Adrenal gland (tissue), 5 donors: Measurements from ENCODE around the gene CFC1.
"Not testable (repeated sequence)": the region's sequence is repeated elsewhere in the genome, so short reads cannot be mapped to it uniquely, and the experiment has no call there.

Source experiments
- POLR2A ChIP-seq, 2 donors: fragments of 450-650 bp; IDR thresholded peaks; one replicate each; pipeline ENCODE4 v1.6.1; 2017; ENCODE audit warnings: antibody characterized with exemption in 2 of 2, mild to moderate bottlenecking in 2 of 2, moderate library complexity in 1 of 2
- TF ChIP-seq, protein P1 (sequence below), 6 experiments: fragments of 450-650 bp in 4 of 6; fragments of 200-600 bp in 2 of 6; sonication (generic) in 1 of 6; IDR thresholded peaks; 1 replicate in 5 of 6; 2 replicates in 1 of 6; pipeline versions ENCODE4 v1.5.1 to v1.8.0; 2016 to 2021; ENCODE audit warnings: antibody characterized with exemption in 6 of 6, mild to moderate bottlenecking in 2 of 6, moderate library complexity in 1 of 6
- donor health status: DM: no; HTN: no; CAD: no.

DNA sequence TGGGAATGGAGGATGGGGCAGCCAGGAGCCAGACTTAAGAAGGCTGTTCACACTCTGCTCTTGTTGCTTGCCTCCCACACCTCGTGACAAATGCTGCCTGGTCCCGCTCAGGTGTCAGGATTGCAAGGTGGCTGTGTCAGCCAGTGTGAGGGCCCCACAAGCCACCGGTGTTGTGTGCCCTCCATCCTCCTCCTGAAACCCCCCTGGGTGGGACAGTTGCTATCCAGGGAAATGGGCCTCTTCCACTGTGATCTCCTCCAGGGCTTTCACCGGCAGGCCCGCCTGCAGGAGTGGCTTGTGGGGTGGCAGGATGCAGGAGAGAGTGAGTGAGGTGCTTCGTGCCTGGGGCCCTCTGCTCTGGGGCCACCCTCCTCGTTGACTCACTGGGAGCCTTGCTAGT lies 16.4 kb downstream of the CFC1 start:
- TF ChIP-seq, protein P1, sequence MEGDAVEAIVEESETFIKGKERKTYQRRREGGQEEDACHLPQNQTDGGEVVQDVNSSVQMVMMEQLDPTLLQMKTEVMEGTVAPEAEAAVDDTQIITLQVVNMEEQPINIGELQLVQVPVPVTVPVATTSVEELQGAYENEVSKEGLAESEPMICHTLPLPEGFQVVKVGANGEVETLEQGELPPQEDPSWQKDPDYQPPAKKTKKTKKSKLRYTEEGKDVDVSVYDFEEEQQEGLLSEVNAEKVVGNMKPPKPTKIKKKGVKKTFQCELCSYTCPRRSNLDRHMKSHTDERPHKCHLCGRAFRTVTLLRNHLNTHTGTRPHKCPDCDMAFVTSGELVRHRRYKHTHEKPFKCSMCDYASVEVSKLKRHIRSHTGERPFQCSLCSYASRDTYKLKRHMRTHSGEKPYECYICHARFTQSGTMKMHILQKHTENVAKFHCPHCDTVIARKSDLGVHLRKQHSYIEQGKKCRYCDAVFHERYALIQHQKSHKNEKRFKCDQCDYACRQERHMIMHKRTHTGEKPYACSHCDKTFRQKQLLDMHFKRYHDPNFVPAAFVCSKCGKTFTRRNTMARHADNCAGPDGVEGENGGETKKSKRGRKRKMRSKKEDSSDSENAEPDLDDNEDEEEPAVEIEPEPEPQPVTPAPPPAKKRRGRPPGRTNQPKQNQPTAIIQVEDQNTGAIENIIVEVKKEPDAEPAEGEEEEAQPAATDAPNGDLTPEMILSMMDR (IDR thresholded peaks at IDR 0.05) = not testable (repeated sequence)
- TF ChIP-seq POLR2A (IDR thresholded peaks at IDR 0.05) = not testable (repeated sequence)
